HepG2 (cell line): ENCODE measurements around the gene POC1A. TPM values are rescaled to one million over a fixed set of nuclear protein-coding genes. Genes with fewer than 3 reads are reported as not detected.
A peak's percentile ranks its signal among the peaks of the same experiment; 100 is the strongest.

Experiments
- ATAC-seq: fragments of 200-7000 bp; cut with Tn5 transposase; 3 replicates; pipeline ENCODE4 v1.9.1; 2020; ENCODE audit warnings: mild to moderate bottlenecking, moderate library complexity
- BruUV-seq: library from RNA; stranded (reverse); fragments of 400-500 nt; replicated peaks from 2 replicates; lab custom pipeline; 2021; lab: Mats Ljungman, UMichigan
- CTCF ChIA-PET: fragments of 300-600 bp; formaldehyde crosslinking; extraction: SDS; loops from one replicate; lab custom pipeline; 2021; ENCODE audit warnings: low total read pairs, inconsistent platforms, low intra/inter-chr PET ratio; lab: Yijun Ruan, JAX
- POLR2A ChIA-PET: fragments of 350-600 bp; sonication (Branson Sonifier 250); formaldehyde crosslinking; loops from one replicate; lab custom pipeline; 2020; ENCODE audit warnings: antibody characterized with exemption, inconsistent platforms; lab: Yijun Ruan, JAX
- DNase-seq: peaks from one replicate; pipeline ENCODE4 v3.0.0-alpha.2; 2015; ENCODE audit warnings: low spot score
- FAIRE-seq: peaks from 3 replicates; lab custom pipeline; 2011; peaks lifted over from hg19 to GRCh38; lab: Jason Lieb, UNC
- H2AFZ ChIP-seq: one replicate; pipeline ENCODE4 v1.6.1; 2011; ENCODE audit warnings: low read length, inconsistent platforms
- H3K27ac ChIP-seq: fragments of 300-600 bp; 3 replicates; pipeline ENCODE4 v1.8.0; 2011; ENCODE audit warnings: mixed run types, mild to moderate bottlenecking, mixed read lengths, low read length, inconsistent platforms; ENCODE audit not compliant: insufficient read depth; ENCODE audit errors: extremely low read length
- H3K27me3 ChIP-seq, 2 experiments: fragments of 200-600 bp in 1 of 2; 2 replicates in 1 of 2; 3 replicates in 1 of 2; pipeline versions ENCODE4 v1.6.0 to v1.8.0; 2011; ENCODE audit warnings: low read length in 2 of 2, mild to moderate bottlenecking in 2 of 2, moderate library complexity in 2 of 2, inconsistent platforms in 1 of 2; ENCODE audit not compliant: insufficient read depth in 2 of 2, control insufficient read depth in 1 of 2
- H3K36me3 ChIP-seq, 2 experiments: fragments of 200-600 bp in 1 of 2; replicated peaks in 1 of 2; 2 replicates in 1 of 2; 3 replicates in 1 of 2; pipeline versions ENCODE4 v1.5.1 to v1.8.0; 2011; ENCODE audit warnings: low read length in 2 of 2, inconsistent platforms in 1 of 2; ENCODE audit not compliant: insufficient read depth in 2 of 2, control insufficient read depth in 1 of 2
- H3K4me1 ChIP-seq: 2 replicates; pipeline ENCODE4 v1.5.1; 2012; ENCODE audit warnings: low read length, inconsistent platforms; ENCODE audit not compliant: insufficient read depth
- H3K4me2 ChIP-seq: 2 replicates; pipeline ENCODE4 v1.6.0; 2011; ENCODE audit warnings: low read depth, low read length, inconsistent platforms
- H3K4me3 ChIP-seq, 3 experiments: fragments of 200-600 bp in 1 of 3; sonication (generic), shearing (Covaris generic) in 1 of 3; replicated peaks in 1 of 3; 2 replicates each; pipeline ENCODE4 v1.5.1; 2011 to 2016; ENCODE audit warnings: low read length in 3 of 3, inconsistent platforms in 2 of 3, low read depth in 2 of 3, mild to moderate bottlenecking in 2 of 3, control low read depth in 1 of 3, mixed read lengths in 1 of 3; ENCODE audit not compliant: insufficient read depth in 1 of 3
- H3K79me2 ChIP-seq: one replicate; pipeline ENCODE4 v1.6.1; 2011; ENCODE audit warnings: low read length, inconsistent platforms; ENCODE audit not compliant: insufficient read depth
- H3K9ac ChIP-seq: 2 replicates; pipeline ENCODE4 v1.6.0; 2011; ENCODE audit warnings: mild to moderate bottlenecking, low read depth, low read length, inconsistent platforms; ENCODE audit not compliant: insufficient read depth
- H3K9me3 ChIP-seq: 2 replicates; pipeline ENCODE4 v1.5.1; 2012; ENCODE audit warnings: mild to moderate bottlenecking, low read length
- H4K20me1 ChIP-seq: 2 replicates; pipeline ENCODE4 v1.6.0; 2011; ENCODE audit warnings: inconsistent platforms, mild to moderate bottlenecking, low read length, moderate library complexity; ENCODE audit not compliant: insufficient read depth
- AKAP8 ChIP-seq: sonication (generic); formaldehyde crosslinking; IDR thresholded peaks from 2 replicates; pipeline ENCODE4 v1.5.1; 2020; ENCODE audit warnings: mild to moderate bottlenecking, missing genetic modification reagents
- ESRRA ChIP-seq: sonication (generic); formaldehyde crosslinking; IDR thresholded peaks from 2 replicates; pipeline ENCODE4 v1.5.1; 2020; ENCODE audit warnings: mild to moderate bottlenecking, low read depth, missing genetic modification reagents
- FLYWCH1 ChIP-seq: sonication (generic); formaldehyde crosslinking; IDR thresholded peaks from 2 replicates; pipeline ENCODE4 v1.8.1; 2023; ENCODE audit warnings: mild to moderate bottlenecking, missing genetic modification reagents
- HNRNPK ChIP-seq: fragments of 200-400 bp; formaldehyde crosslinking; IDR thresholded peaks from 2 replicates; pipeline ENCODE4 v1.6.1; 2018; ENCODE audit warnings: low read length, low read depth, moderate library complexity, mild to moderate bottlenecking; ENCODE audit not compliant: poor library complexity, severe bottlenecking
- MXI1 ChIP-seq: IDR thresholded peaks from 3 replicates; pipeline ENCODE4 v1.6.1; 2012; ENCODE audit warnings: low read depth, low read length, inconsistent platforms, borderline replicate concordance
- NR2F2 ChIP-seq: IDR thresholded peaks from 2 replicates; pipeline ENCODE4 v1.6.1; 2012; ENCODE audit warnings: low read depth, inconsistent platforms, borderline replicate concordance
- ZMYM2 ChIP-seq: sonication (generic); formaldehyde crosslinking; IDR thresholded peaks from 2 replicates; pipeline ENCODE4 v1.8.0; 2022; ENCODE audit warnings: mild to moderate bottlenecking, missing genetic modification reagents
- ZNF121 ChIP-seq: sonication (generic); formaldehyde crosslinking; IDR thresholded peaks from 2 replicates; pipeline ENCODE4 v1.5.0; 2020; ENCODE audit warnings: mild to moderate bottlenecking, missing genetic modification reagents
- ZNF136 ChIP-seq: sonication (generic); formaldehyde crosslinking; IDR thresholded peaks from 2 replicates; pipeline ENCODE4 v1.8.1; 2022; ENCODE audit warnings: low read depth, mild to moderate bottlenecking, moderate library complexity, missing genetic modification reagents
- ZNF598 ChIP-seq: sonication (generic); formaldehyde crosslinking; IDR thresholded peaks from 2 replicates; pipeline ENCODE4 v1.5.1; 2020; ENCODE audit warnings: mild to moderate bottlenecking, missing genetic modification reagents, borderline replicate concordance
- ZNF614 ChIP-seq: IDR thresholded peaks from 2 replicates; pipeline ENCODE4 v1.6.1; 2018; ENCODE audit warnings: missing biosample characterization, missing genetic modification reagents, inconsistent platforms, borderline replicate concordance
- ZNF652 ChIP-seq: IDR thresholded peaks from 2 replicates; pipeline ENCODE4 v1.6.1; 2016; ENCODE audit warnings: low read depth, borderline replicate concordance
- ZNF709 ChIP-seq: sonication (generic); formaldehyde crosslinking; IDR thresholded peaks from 2 replicates; pipeline ENCODE4 v1.5.0; 2020; ENCODE audit warnings: mild to moderate bottlenecking, missing genetic modification reagents
- ZNF746 ChIP-seq: sonication (generic); formaldehyde crosslinking; IDR thresholded peaks from 2 replicates; pipeline ENCODE4 v1.8.0; 2022; ENCODE audit warnings: mild to moderate bottlenecking, missing genetic modification reagents
- ZSCAN29 ChIP-seq: sonication (generic); formaldehyde crosslinking; conservative IDR thresholded peaks from 2 replicates; pipeline ENCODE4 v1.4.0; 2020; ENCODE audit warnings: mild to moderate bottlenecking, missing genetic modification reagents
- WGBS: methylation state at CpG from one replicate; pipeline ENCODE4 v1.1.6; 2017; ENCODE audit warnings: low lambda C conversion rate; 5-methylcytosine and 5-hydroxymethylcytosine counted together
- in situ Hi-C: cut with HindIII; loops from 2 replicates; pipeline ENCODE4 v1.10.0; 2017; ENCODE audit warnings: low pct_unique_long_range_greater_than_20kb; ENCODE audit not compliant: extremely low pct_ligation_motif_present
- intact Hi-C: fragments of 100-400 bp; cut with micrococcal nuclease; formaldehyde crosslinking; loops from one replicate; pipeline ENCODE4 v1.10.0; 2022; ENCODE audit not compliant: unreplicated experiment
- polyA plus RNA-seq, 8 experiments: library from polyadenylated mRNA; depleted of rRNA in 3 of 8; stranded (reverse) in 7 of 8; unstranded in 1 of 8; fragments of >200 nt; fragmentation: Illumina TruSeq in 4 of 8; extraction: Trizol in 4 of 8; gene quantifications; 2 replicates each; pipeline versions ENCODE4 v1.2.1 to v1.2.3, GENCODE V29; 2011 to 2016; ENCODE audit warnings: low read depth in 4 of 8, missing spikeins in 1 of 8, mixed read lengths in 1 of 8; ENCODE audit not compliant: insufficient read depth in 1 of 8
- total RNA-seq, 5 experiments: library from RNA; depleted of rRNA; stranded (reverse); fragments of >200 nt; fragmentation: Illumina TruSeq; extraction: Trizol; gene quantifications; 2 replicates each; pipeline ENCODE4 v1.2.3, GENCODE V29; 2016; ENCODE audit warnings: low read depth in 1 of 5
- TF ChIP-seq, protein P1 (sequence below): sonication (generic); formaldehyde crosslinking; conservative IDR thresholded peaks from 2 replicates; pipeline ENCODE4 v1.4.0; 2020; ENCODE audit warnings: mild to moderate bottlenecking, missing genetic modification reagents, moderate library complexity

Gene POC1A
- total and polyA plus RNA-seq, 2 of the 13 experiments (the other 11 are each of a cell fraction or from before 2014, with no cell fraction given), result 14.6 to 20.0 TPM

DNA sequence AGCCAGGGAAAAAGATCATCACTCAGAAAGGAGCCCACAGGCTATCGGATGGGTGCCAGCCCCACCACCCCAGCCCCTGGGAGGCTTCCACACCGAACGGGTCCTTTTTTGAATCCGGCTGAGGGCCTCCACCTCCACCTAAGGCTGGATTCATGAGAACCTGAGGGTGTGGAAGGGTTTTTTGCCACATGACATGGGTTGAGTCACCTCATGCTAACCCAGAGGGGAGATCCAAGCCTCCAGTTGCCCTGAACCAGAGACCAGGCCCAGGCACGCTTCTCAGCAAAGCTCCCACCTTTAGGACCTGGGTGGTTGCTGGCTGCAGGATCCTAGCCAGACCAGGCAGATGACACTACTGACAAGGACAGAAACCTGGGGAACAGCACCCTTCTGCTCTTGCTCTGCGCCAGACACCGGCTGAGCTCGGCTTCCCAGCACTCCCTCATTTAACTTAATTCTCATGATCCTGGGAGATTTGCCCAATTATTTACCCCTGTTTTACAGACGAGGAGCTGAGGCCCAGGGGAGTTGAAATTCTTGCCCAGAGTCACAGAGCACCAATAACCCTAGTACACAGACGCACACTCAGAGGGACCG, 123.4 kb downstream of the POC1A start:
- FAIRE-seq (no peak), DNase-seq (no peak), ATAC-seq (no peak)
- Histone ChIP-seq H3K27me3 (peaks cover 1 to 5% of the 10 kb centered on the region in 2 experiments; a peak in 2 of 5 replicates), H2AFZ (no peak overlapping the region), H3K4me1 (peaks cover 77% of the 10 kb centered on the region), H3K4me2 (no peak overlapping the region), H3K9me3 (no peaks in the 10 kb centered on the region), H4K20me1 (no peaks in the 10 kb centered on the region), H3K4me3 (no peak overlapping the region), H3K9ac (no peak overlapping the region), H3K36me3 (no peaks in the 10 kb centered on the region), H3K27ac (no peak overlapping the region), H3K79me2 (no peaks in the 10 kb centered on the region)
- WGBS, result 70% methylated on average over 9 of the region's 11 CpGs
- TF ChIP-seq ZNF709 (CRISPR knock-in tag) (no peak), ZSCAN29 (CRISPR knock-in tag) (no peak), ZNF614 (CRISPR knock-in tag) (no peak), MXI1 (no peak), ZNF652 (CRISPR knock-in tag) (no peak)
- intact Hi-C loops (no loop called here), in situ Hi-C loops (no loop called here)
- CTCF ChIA-PET, result no interaction called here
- POLR2A ChIA-PET, result no interaction called here
- BruUV-seq, result no TSS peak

DNA sequence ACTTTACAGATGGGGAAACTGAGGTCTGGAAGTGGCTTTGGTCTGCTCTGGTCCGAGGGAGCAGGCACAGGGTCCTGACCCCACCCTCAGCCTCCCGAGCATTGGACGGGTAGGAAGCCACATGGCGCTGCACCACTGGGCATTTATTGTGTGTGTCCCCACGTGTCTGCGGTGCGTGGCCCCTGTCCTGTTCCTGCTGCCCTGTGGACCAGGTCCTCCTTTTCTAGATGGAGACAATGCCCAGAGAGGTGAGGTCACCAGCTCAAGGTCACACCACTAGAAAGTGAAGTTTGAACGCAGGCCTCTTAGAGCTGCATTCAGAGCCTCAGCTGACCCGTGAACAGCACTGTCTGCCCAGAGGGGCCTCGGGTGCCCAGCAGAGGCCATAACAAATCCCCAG, 124.7 kb downstream of the POC1A start:
- Histone ChIP-seq H3K4me2 (peak overlapping the region; percentile 68), H3K79me2 (no peaks in the 10 kb centered on the region), H3K9me3 (no peaks in the 10 kb centered on the region), H4K20me1 (no peaks in the 10 kb centered on the region), H3K27ac (no peak overlapping the region), H2AFZ (no peak overlapping the region), H3K9ac (no peak overlapping the region), H3K4me1 (peaks cover 66% of the 10 kb centered on the region), H3K27me3 (peaks cover 1 to 16% of the 10 kb centered on the region in 2 experiments; a peak in 4 of 5 replicates), H3K4me3 (peak overlapping the region in 1 of 3 experiments; percentile 41; a peak in 1 of 6 replicates), H3K36me3 (no peaks in the 10 kb centered on the region)
- FAIRE-seq (no peak), DNase-seq (no peak), ATAC-seq (no peak; the same call in 2 of the 3 replicates)
- ChIA-PET CTCF (no interaction called here), POLR2A (interaction anchor here (0.9 to 1.1 kb wide), 3 partner anchors 11 to 34 kb away, joined by 3 to 6 read pairs (median 3); partner anchors contain the start of gene RPL29)
- BruUV-seq, result no TSS peak
- WGBS, result 7% methylated on average over 3 of the region's 10 CpGs
- intact Hi-C loops, result no loop called here
- in situ Hi-C loops, result no loop called here
- no peak for TF ChIP-seq HNRNPK
- 0 out of 2 replicates have a peak, but pooled peaks have one; percentile 36 for TF ChIP-seq ZMYM2 (CRISPR knock-in tag)
- no peak for TF ChIP-seq NR2F2
- TF ChIP-seq ZNF746, result no peak
- TF ChIP-seq AKAP8 (CRISPR knock-in tag), result no peak
- TF ChIP-seq, protein P1, sequence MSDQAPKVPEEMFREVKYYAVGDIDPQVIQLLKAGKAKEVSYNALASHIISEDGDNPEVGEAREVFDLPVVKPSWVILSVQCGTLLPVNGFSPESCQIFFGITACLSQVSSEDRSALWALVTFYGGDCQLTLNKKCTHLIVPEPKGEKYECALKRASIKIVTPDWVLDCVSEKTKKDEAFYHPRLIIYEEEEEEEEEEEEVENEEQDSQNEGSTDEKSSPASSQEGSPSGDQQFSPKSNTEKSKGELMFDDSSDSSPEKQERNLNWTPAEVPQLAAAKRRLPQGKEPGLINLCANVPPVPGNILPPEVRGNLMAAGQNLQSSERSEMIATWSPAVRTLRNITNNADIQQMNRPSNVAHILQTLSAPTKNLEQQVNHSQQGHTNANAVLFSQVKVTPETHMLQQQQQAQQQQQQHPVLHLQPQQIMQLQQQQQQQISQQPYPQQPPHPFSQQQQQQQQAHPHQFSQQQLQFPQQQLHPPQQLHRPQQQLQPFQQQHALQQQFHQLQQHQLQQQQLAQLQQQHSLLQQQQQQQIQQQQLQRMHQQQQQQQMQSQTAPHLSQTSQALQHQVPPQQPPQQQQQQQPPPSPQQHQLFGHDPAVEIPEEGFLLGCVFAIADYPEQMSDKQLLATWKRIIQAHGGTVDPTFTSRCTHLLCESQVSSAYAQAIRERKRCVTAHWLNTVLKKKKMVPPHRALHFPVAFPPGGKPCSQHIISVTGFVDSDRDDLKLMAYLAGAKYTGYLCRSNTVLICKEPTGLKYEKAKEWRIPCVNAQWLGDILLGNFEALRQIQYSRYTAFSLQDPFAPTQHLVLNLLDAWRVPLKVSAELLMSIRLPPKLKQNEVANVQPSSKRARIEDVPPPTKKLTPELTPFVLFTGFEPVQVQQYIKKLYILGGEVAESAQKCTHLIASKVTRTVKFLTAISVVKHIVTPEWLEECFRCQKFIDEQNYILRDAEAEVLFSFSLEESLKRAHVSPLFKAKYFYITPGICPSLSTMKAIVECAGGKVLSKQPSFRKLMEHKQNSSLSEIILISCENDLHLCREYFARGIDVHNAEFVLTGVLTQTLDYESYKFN (CRISPR knock-in tag), result 0 out of 2 replicates have a peak, but pooled peaks have one; percentile 20
- peak; percentile 88 for TF ChIP-seq ESRRA
- TF ChIP-seq ZNF598, result no peak
- no peak for TF ChIP-seq FLYWCH1
- no peak for TF ChIP-seq ZNF136
- no peak for TF ChIP-seq ZNF121 (CRISPR knock-in tag)
